GM21367 (cell line): Measurements from ENCODE around the gene GRWD1.

ENCODE experiments used
- ATAC-seq: cut with Tn5 transposase; IDR thresholded peaks from one replicate; pipeline ENCODE4 v1.9.1; 2021; ENCODE audit not compliant: unreplicated experiment

GRWD1 gene

DNA sequence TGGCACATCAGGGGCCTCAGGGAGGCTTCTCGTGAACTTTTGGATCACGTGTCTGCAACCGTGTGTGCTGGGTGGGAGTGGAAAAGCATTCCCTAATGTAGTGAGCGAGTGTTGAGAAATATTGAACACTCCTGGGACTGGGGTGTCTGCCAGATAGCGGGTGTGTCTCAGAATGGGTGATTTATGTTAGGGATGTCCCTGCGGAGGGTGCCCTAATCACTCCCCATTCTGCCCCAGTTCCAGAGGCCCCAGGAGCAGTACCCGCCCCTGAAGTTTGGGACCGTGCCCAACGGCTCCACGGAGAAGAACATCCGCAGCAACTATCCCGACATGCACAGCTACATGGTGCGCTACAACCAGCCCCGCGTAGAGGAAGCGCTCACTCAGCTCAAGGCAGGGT is 24.2 kb upstream of the GRWD1 start:
- no peak for ATAC-seq

GRCh38 chr19:48424694-48425219 is 21.0 kb upstream of the GRWD1 start:
- ATAC-seq, result no peak

GRCh38 chr19:48428670-48429069 is 17.1 kb upstream of the GRWD1 start:
- no peak for ATAC-seq

DNA sequence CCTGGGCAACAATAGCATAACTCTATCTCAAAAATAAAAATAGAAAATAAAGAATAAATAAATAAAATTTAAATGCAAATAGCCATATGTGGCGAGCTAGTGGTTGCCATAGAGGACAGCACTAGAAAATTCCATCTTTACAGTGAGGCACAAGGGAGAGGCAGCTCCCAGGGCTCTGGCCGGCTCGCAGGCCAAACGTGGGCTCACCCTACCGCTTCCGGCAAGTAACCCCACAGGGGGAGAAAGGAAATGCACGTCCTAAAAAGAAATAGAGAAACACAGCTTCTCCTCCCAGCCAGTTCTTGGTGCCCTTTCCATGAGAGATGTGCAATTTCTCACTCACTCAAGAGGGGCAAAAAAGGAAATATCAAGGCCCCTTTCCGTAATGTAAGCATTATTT is 12.4 kb upstream of the GRWD1 start:
- ATAC-seq, result no peak

- ATAC-seq, result no peak
These were observed 9.2 kb upstream of the GRWD1 start for GRCh38 chr19:48436586-48436985.

DNA sequence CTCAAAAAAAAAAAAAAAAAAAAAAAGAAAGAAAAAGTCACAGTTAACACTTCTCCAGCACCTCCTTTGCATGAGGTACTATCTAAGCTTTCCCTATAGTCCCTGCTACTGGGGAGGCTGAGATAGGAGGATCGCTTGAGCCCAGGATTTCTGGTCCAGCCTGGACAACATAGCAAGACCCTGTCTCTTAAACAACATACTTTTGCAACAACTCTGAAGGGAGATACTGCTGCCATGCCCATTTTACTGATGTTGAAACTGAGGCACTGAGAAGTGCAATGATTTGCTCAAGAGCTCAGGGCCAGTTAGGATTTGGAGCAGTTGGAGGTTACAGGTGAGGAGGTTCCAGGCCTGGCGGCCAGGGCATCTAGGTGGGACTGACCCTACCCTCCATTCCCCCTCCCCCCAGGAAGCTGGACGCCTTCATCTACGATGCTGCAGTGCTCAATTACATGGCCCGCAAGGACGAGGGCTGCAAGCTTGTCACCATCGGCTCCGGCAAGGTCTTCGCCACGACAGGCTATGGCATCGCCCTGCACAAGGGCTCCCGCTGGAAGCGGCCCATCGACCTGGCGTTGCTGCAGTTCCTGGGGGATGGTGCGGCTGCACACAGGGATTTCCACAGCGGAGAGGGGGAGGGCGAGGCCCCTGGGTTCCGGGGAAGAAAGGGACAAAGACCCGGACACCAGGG is 4.3 kb upstream of the GRWD1 start:
- ATAC-seq, result no peak

GRCh38 chr19:48442116-48443035 is 3.4 kb upstream of the GRWD1 start:
- ATAC-seq, result no peak

DNA sequence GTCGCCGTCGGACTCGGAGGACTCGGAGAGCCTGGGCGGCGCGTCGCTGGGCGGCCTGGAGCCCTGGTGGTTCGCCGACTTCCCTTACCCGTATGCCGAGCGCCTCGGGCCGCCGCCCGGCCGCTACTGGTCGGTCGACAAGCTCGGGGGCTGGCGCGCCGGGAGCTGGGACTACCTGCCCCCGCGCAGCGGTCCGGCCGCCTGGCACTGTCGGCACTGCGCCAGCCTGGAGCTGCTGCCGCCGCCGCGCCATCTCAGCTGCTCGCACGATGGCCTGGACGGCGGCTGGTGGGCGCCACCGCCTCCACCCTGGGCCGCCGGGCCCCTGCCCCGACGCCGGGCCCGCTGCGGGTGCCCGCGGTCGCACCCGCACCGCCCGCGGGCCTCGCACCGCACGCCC is 2.5 kb upstream of the GRWD1 start:
- ATAC-seq, result no peak

GRCh38 chr19:48443731-48444128 is 2.1 kb upstream of the GRWD1 start:
- ATAC-seq, result no peak

- no peak for ATAC-seq
These were observed 1.5 kb upstream of the GRWD1 start for GRCh38 chr19:48444129-48444935.

DNA sequence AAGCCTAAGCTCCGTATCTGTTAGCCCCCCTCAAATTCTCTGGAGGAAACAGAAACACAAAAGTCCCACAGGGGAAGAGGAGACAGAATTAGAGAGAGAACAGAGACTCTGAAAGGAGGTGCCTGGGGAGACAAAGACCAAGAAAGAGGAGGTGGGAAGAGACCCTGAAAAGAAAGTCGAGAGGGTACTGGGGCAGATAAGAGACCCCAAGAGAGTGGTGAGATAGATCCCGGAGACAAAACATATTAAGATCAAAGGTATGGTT is 915 bp upstream of the GRWD1 start:
- no peak for ATAC-seq

GRCh38 chr19:48445256-48445605 is 552 bp upstream of the GRWD1 start:
- no peak for ATAC-seq

- ATAC-seq, result no peak
These were observed 796 bp downstream of the GRWD1 start for GRCh38 chr19:48446579-48446978.

- ATAC-seq, result no peak
These were observed 2.8 kb downstream of the GRWD1 start for GRCh38 chr19:48448563-48448962.

- ATAC-seq, result no peak
These were observed 4.7 kb downstream of the GRWD1 start for GRCh38 chr19:48450441-48450840.

GRCh38 chr19:48450863-48451262 is 5.1 kb downstream of the GRWD1 start:
- ATAC-seq, result no peak

DNA sequence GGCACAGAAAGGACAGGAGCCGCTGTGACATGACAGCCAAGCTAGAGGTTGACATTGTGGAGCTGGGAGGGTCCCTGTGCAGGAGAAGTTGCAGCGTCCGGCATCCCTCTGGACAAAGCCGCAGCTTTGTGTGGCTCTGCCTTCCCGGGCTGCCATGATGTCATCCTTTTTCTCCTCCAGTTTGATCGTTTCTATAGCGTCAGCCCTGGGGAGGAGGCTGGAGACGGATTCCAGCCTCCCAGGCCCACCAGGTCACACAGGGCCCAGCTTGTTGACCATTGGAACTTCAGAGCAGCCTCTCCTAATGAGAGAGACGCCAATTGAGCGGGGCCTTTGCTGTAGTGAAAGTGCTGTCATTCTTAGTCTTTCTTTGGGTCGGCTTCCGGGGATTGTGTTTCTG is 5.8 kb downstream of the GRWD1 start:
- ATAC-seq, result no peak

GRCh38 chr19:48452289-48453190 is 6.8 kb downstream of the GRWD1 start:
- no peak for ATAC-seq

GRCh38 chr19:48454150-48454730 is 8.5 kb downstream of the GRWD1 start:
- no peak for ATAC-seq

DNA sequence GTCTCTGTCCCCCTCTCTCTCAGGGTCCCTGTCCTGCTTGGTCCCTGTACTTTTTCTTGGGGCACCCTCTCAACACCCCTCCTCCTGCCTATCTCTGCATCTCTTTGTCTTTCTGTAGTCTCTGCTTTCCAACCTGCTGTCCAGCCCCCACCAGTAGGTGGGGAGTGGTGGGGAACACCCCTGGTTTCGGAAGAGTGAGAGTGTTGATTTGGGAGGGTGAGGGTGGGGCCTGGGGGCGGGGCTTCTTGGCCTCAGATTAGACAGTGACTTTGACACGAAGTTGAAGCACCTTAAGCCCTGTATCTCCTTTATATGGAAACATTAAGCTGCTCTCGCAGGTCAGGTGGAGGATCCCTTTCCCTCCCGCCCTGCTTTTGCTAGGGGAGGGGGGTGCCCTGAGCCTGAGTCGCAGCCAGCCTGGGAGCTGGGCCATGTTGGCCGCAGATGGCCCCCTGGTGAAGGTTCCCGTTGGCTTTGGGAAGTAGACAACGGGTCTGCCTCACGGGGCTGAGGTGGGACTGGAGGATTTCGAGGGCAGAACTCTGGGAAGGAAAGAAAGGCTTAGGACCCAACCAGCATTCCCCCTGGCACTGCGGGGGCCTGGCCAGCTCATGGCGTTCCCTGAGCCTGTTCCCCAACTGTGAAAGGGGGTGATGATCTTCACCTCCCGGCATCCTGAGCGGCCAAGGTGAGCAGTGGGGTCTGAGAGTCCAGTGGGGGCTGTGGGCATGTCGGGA is 9.6 kb downstream of the GRWD1 start, which contains the start of gene KCNJ14:
Gene KCNJ14, plus strand, starts transcription at position 404 of the 737 bp plus-strand sequence. CDS start 6,151 bp downstream, outside the sequence.
- no peak for ATAC-seq
